Sigmoid colon (tissue), 4 donors: ENCODE results near the gene DDX1.

Experiments
- EP300 ChIP-seq, 4 donors: sonication (generic); formaldehyde crosslinking; IDR thresholded peaks; one replicate each; pipeline ENCODE4 v1.6.1; 2017; ENCODE audit warnings: antibody characterized with exemption in 4 of 4
- TF ChIP-seq, protein P1 (sequence below), 4 experiments: fragments of 450-650 bp in 3 of 4; fragments of 200-600 bp in 1 of 4; IDR thresholded peaks; one replicate each; pipeline ENCODE4 v1.5.1; 2016 to 2019; ENCODE audit warnings: antibody characterized with exemption in 4 of 4, mild to moderate bottlenecking in 3 of 4, moderate library complexity in 2 of 4

DNA sequence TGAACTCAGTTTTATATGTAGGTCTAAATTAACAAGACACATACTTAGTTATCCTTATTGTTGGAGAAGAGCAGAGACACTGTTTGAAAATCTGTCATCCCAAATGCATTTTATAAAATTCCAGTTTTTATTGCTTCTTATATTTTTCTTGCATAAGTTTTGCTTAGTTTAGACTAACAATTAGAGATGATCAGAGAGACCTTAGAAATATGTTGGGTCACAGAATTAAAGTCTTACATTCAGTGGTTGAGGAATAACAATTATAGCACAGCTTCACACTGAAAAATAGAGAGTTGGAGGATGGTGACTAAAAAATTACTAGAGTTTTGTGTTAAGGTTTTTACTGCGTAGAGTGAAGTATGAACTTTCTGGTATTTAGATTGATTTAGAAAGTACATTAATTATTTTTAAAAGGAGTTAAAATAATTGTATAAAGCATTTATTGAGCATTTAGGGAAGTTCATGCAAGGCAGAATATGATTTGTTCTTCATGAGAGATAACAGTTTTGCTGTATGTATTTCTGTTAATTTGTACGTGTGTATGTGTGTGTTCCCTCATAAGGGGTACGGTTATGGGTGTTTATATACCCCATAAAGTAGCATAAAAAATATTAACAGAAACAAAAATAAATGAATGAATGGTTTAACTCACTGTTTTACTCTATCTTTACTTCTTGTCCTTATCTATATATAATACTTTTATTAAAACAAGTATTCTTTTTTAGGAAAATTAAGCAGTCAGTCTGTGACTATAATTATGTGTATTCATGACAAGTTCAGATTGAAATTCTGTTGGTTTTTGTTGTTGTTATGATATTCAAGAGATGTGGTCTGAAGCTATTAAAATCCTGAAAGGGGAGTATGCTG is 31.2 kb downstream of the DDX1 start:
- no peak for TF ChIP-seq EP300 (IDR thresholded peaks at IDR 0.05)
- TF ChIP-seq, protein P1, sequence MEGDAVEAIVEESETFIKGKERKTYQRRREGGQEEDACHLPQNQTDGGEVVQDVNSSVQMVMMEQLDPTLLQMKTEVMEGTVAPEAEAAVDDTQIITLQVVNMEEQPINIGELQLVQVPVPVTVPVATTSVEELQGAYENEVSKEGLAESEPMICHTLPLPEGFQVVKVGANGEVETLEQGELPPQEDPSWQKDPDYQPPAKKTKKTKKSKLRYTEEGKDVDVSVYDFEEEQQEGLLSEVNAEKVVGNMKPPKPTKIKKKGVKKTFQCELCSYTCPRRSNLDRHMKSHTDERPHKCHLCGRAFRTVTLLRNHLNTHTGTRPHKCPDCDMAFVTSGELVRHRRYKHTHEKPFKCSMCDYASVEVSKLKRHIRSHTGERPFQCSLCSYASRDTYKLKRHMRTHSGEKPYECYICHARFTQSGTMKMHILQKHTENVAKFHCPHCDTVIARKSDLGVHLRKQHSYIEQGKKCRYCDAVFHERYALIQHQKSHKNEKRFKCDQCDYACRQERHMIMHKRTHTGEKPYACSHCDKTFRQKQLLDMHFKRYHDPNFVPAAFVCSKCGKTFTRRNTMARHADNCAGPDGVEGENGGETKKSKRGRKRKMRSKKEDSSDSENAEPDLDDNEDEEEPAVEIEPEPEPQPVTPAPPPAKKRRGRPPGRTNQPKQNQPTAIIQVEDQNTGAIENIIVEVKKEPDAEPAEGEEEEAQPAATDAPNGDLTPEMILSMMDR (IDR thresholded peaks at IDR 0.05), result no peak
